GM21381 (cell line): Measurements from ENCODE around the gene SH3BP5L.
A peak's percentile ranks its signal among the peaks of the same experiment; 100 is the strongest.

ENCODE experiments used
- ATAC-seq: cut with Tn5 transposase; IDR thresholded peaks from one replicate; pipeline ENCODE4 v1.9.1; 2021; ENCODE audit warnings: mild to moderate bottlenecking, moderate library complexity; ENCODE audit not compliant: unreplicated experiment

The SH3BP5L gene

GRCh38 chr1:248786156-248786555, 39.6 kb downstream of the SH3BP5L start:
- peak; percentile 79 for ATAC-seq

GRCh38 chr1:248783367-248783766, 42.3 kb downstream of the SH3BP5L start:
- no peak for ATAC-seq

- ATAC-seq, result no peak
Observed at GRCh38 chr1:248782416-248783141, 43.1 kb downstream of the SH3BP5L start.

GRCh38 chr1:248779350-248779749, 46.4 kb downstream of the SH3BP5L start:
- ATAC-seq, result no peak

GRCh38 chr1:248778906-248779305, 46.8 kb downstream of the SH3BP5L start:
- no peak for ATAC-seq

DNA sequence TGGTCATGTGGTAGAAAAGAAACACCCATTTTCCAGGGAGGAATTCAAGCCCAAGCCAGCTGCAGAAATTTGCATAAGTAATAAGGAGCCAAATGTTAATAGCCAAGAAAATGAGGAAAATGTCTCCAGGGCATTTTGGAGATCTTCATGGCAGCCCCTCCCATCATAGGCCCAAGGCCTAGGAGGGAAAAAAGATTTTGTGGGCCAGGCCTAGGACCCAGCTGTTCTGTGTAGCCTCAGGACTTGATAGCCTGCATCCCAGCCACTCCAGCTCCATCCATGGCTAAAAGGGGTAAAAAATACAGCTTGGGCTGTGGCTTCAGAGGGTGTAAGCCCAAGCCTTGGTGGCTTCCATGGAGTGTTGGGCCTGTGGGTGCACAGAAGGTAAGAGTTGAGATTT, 48.7 kb downstream of the SH3BP5L start:
- ATAC-seq, result no peak

DNA sequence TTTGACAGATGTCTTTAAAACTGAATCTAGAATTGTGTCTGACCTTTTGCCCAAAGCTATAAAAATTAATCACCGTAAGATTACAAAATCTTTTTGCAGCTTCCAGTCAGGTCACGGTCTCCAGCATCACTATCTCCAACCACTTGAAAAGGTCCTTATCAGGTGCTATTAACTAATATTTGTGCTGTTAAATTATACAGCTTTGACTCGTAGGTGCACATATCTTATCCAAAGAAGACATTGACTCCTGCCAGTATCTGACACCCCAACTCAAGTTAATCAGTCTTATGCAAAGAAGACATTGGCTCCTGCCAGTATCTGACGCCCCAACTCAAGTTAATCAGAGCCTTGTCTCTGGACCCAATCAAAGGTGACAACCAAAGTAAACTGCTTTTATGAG, 50.3 kb downstream of the SH3BP5L start:
- no peak for ATAC-seq
